Common myeloid progenitor, CD34-positive (primary cell): Measurements from ENCODE around the gene GABRP.
"Not testable (repeated sequence)": the region's sequence is repeated elsewhere in the genome, so short reads cannot be mapped to it uniquely, and the experiment has no call there.

ENCODE experiments used
- CTCF ChIA-PET: fragments of 350-600 bp; sonication (Branson Sonifier 250); formaldehyde crosslinking; loops from one replicate; lab custom pipeline; 2021; ENCODE audit warnings: antibody characterized with exemption; lab: Charles Lee
- POLR2A ChIA-PET: fragments of 350-600 bp; sonication (Branson Sonifier 250); formaldehyde crosslinking; loops from one replicate; lab custom pipeline; 2021; ENCODE audit warnings: antibody characterized with exemption; lab: Charles Lee
- DNase-seq, 3 donors: peaks; one replicate each; pipeline versions ENCODE4 v3.0.0 to v3.0.0-alpha.2; 2013
- H3K27ac ChIP-seq, 2 experiments: 1 replicate in 1 of 2; 2 replicates in 1 of 2; pipeline ENCODE4 v1.7.0; 2013; ENCODE audit warnings: inconsistent platforms in 2 of 2, low read length in 2 of 2, mild to moderate bottlenecking in 2 of 2, low read depth in 1 of 2, moderate library complexity in 1 of 2; ENCODE audit not compliant: severe bottlenecking in 2 of 2, insufficient read depth in 1 of 2, poor library complexity in 1 of 2
- H3K27me3 ChIP-seq, 5 experiments: replicated peaks in 2 of 5; 1 replicate in 3 of 5; 2 replicates in 2 of 5; pipeline versions ENCODE4 v1.6.1 to v1.7.0; 2013; ENCODE audit warnings: low read length in 4 of 5, mild to moderate bottlenecking in 2 of 5, moderate library complexity in 2 of 5, inconsistent platforms in 1 of 5; ENCODE audit not compliant: insufficient read depth in 5 of 5, control insufficient read depth in 4 of 5
- H3K36me3 ChIP-seq, 4 experiments: 1 replicate in 2 of 4; 2 replicates in 2 of 4; pipeline versions ENCODE4 v1.6.1 to v1.7.0; 2013; ENCODE audit warnings: low read length in 3 of 4, control low read depth in 1 of 4, mild to moderate bottlenecking in 1 of 4; ENCODE audit not compliant: control insufficient read depth in 4 of 4, insufficient read depth in 4 of 4
- H3K4me1 ChIP-seq, 4 experiments: 1 replicate in 3 of 4; 2 replicates in 1 of 4; pipeline versions ENCODE4 v1.6.1 to v1.7.1; 2013; ENCODE audit warnings: low read length in 3 of 4, mild to moderate bottlenecking in 3 of 4, control low read depth in 1 of 4, inconsistent platforms in 1 of 4, moderate library complexity in 1 of 4; ENCODE audit not compliant: control insufficient read depth in 4 of 4, insufficient read depth in 4 of 4; ENCODE audit errors: control extremely low read depth in 1 of 4
- H3K4me3 ChIP-seq, 7 experiments: 1 replicate in 4 of 7; 2 replicates in 3 of 7; pipeline versions ENCODE4 v1.5.1 to v1.7.0; 2013; ENCODE audit warnings: mild to moderate bottlenecking in 7 of 7, low read length in 6 of 7, moderate library complexity in 6 of 7, inconsistent platforms in 2 of 7, low read depth in 2 of 7, control low read depth in 1 of 7; ENCODE audit not compliant: insufficient read depth in 4 of 7, control insufficient read depth in 1 of 7; ENCODE audit errors: extremely low read depth in 1 of 7
- H3K9me3 ChIP-seq, 5 experiments: 1 replicate in 4 of 5; 2 replicates in 1 of 5; pipeline versions ENCODE4 v1.6.1 to v1.7.1; 2013; ENCODE audit warnings: low read length in 4 of 5, mild to moderate bottlenecking in 2 of 5, inconsistent platforms in 1 of 5, low read depth in 1 of 5, moderate library complexity in 1 of 5; ENCODE audit not compliant: control insufficient read depth in 4 of 5, insufficient read depth in 2 of 5; ENCODE audit errors: control extremely low read depth in 1 of 5
- WGBS: methylation state at CpG from one replicate; pipeline ENCODE4 v1.1.5; 2013; ENCODE audit not compliant: insufficient coverage; 5-methylcytosine and 5-hydroxymethylcytosine counted together

Gene GABRP

GRCh38 chr5:170818232-170818631 is 34.7 kb downstream of the GABRP start:
- no peak overlapping the region for H3K27ac ChIP-seq
- no peak for DNase-seq
- no peak overlapping the region for H3K4me3 ChIP-seq
- ChIA-PET POLR2A (no interaction called here), CTCF (interaction anchor here (1.3 kb wide), 1 partner anchor 23 kb away, joined by 3 read pairs; no protein-coding TSS in a partner anchor)
- no CpG with 5 or more reads among the region's 1 CpG for WGBS
- peaks cover 0 to 3% (median 0%) of the 10 kb centered on the region in 5 experiments for H3K27me3 ChIP-seq
- no peaks in the 10 kb centered on the region for H3K36me3 ChIP-seq
- H3K9me3 ChIP-seq = peaks cover 0 to 2% (median 0%) of the 10 kb centered on the region in 5 experiments
- no peaks in the 10 kb centered on the region for H3K4me1 ChIP-seq

DNA sequence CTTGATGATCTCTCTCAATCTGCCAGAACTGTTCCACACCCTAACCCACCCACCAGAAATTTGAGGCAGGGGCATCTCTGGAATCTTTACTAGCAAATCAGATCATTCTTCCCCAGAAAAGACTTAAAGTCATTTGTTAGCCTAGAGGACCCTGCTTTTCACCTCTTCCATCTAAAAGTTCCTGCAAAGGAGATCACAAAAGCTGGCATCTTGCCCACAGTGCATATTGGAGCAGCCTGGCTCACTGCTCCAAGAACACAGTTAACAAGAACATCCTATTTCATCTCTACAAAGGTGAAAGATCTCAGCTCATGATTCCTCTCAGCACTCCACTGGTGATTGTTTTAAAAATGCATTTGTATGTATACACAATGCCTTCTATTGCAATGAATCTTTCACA is 36.3 kb downstream of the GABRP start:
- H3K27ac ChIP-seq = no peak overlapping the region
- no peaks in the 10 kb centered on the region for H3K4me1 ChIP-seq
- peaks cover 0 to 2% (median 0%) of the 10 kb centered on the region in 5 experiments for H3K9me3 ChIP-seq
- no peak for DNase-seq
- H3K36me3 ChIP-seq = no peaks in the 10 kb centered on the region
- CTCF ChIA-PET = interaction anchor here (0.6 kb wide), 1 partner anchor 274 kb away, joined by 3 read pairs; no protein-coding TSS in a partner anchor
- no peak overlapping the region for H3K4me3 ChIP-seq
- H3K27me3 ChIP-seq = peaks cover 0 to 5% (median 0%) of the 10 kb centered on the region in 5 experiments
- POLR2A ChIA-PET = no interaction called here

DNA sequence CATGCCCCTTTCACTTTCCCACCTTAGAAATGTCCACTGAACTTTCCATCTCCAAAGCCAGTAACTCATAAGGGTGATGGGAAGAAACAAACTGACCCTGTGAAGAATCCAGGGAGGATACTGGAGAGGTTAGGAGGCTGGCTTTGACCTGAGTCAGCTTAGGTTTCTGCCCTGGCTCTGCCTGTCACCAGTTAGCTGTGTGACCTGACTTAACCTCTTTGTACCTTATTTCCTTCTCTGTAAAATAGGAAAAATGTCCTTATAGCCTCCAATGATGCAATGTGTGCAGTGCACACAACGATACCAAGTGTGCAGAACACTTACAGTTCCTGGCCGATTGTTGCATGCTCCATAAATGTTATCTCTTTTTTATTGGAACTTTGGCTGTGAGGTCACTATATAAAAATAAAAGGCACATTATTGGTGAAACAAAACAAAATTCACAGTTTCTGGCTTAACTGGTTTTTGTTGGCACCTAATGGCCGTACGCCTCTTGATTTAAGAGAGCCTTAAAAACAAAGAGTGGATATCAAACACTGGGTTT is 37.8 kb downstream of the GABRP start:
- Histone ChIP-seq H3K36me3 (no peaks in the 10 kb centered on the region), H3K4me3 (no peak overlapping the region), H3K9me3 (peaks cover 0 to 8% (median 0%) of the 10 kb centered on the region in 5 experiments), H3K27ac (no peak overlapping the region), H3K4me1 (no peaks in the 10 kb centered on the region), H3K27me3 (peaks cover 0 to 5% (median 0%) of the 10 kb centered on the region in 5 experiments)
- CTCF ChIA-PET = no interaction called here
- POLR2A ChIA-PET = no interaction called here
- DNase-seq = no peak
- WGBS = 86% methylated on average over 3 of the region's 4 CpGs

DNA sequence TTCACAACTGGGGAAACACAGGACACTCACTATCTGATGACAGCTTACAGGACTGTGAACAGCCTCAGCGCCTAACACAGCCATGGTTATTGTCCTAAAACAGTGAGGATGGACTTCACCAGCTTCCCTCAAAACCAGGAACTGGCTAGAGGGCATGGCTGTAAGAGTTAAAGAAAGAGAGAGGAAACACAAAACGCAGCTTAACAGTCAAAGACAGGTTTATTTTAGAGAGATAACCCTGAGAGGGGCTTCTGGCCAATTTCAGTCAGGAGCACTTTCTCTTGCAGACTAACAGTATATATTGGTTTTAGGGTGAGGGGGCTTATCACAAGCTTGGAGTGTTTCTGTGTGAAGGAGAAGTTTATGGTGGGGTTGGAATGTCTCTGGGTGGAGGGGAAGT is 42.6 kb downstream of the GABRP start:
- POLR2A ChIA-PET = no interaction called here
- Histone ChIP-seq H3K9me3 (peaks cover 0 to 10% (median 0%) of the 10 kb centered on the region in 5 experiments), H3K27ac (no peak overlapping the region), H3K4me3 (no peak overlapping the region), H3K4me1 (no peaks in the 10 kb centered on the region), H3K36me3 (no peaks in the 10 kb centered on the region), H3K27me3 (peaks cover 0 to 5% (median 0%) of the 10 kb centered on the region in 5 experiments)
- no peak for DNase-seq
- WGBS = 92% methylated on average over 2 of the region's 2 CpGs
- CTCF ChIA-PET = no interaction called here

DNA sequence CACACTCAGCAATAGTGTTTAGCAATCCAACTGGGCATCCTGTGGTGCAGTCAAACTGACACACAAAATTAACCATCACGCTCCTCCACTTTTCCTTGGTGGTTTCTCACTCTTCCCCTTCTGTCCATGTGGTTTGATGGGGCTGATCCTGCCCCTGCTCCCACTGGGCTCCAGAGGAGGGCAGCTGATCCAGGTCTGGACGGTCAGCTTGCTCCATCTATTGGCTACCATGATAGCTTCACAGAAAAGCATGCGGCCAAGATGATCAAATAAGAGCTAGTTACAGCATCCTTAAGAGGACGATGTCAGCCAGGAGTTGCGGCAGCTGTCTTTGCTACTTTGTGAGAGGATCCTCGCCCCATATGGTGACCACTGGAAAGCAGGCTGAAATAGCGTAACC is 48.7 kb downstream of the GABRP start:
- no peaks in the 10 kb centered on the region for H3K36me3 ChIP-seq
- 86% methylated on average over 7 of the region's 7 CpGs for WGBS
- ChIA-PET CTCF (no interaction called here), POLR2A (no interaction called here)
- H3K4me3 ChIP-seq = no peak overlapping the region
- peaks cover 0 to 5% (median 0%) of the 10 kb centered on the region in 5 experiments for H3K27me3 ChIP-seq
- no peaks in the 10 kb centered on the region for H3K4me1 ChIP-seq
- no peaks in the 10 kb centered on the region for H3K9me3 ChIP-seq
- DNase-seq = no peak
- H3K27ac ChIP-seq = no peak overlapping the region

- H3K36me3 ChIP-seq, CTCF ChIA-PET, H3K27ac ChIP-seq, H3K27me3 ChIP-seq, DNase-seq, H3K9me3 ChIP-seq, H3K4me3 ChIP-seq, POLR2A ChIA-PET, H3K4me1 ChIP-seq: not testable (repeated sequence)
- 100% methylated on average over 2 of the region's 2 CpGs for WGBS
These were observed 50.5 kb downstream of the GABRP start for GRCh38 chr5:170833981-170834380.

- POLR2A ChIA-PET = no interaction called here
- 100% methylated on average over 3 of the region's 4 CpGs for WGBS
- H3K4me3 ChIP-seq = no peak overlapping the region
- CTCF ChIA-PET = no interaction called here
- no peaks in the 10 kb centered on the region for H3K4me1 ChIP-seq
- no peaks in the 10 kb centered on the region for H3K36me3 ChIP-seq
- H3K27ac ChIP-seq = no peak overlapping the region
- peaks cover 0 to 6% (median 0%) of the 10 kb centered on the region in 5 experiments for H3K27me3 ChIP-seq
- H3K9me3 ChIP-seq = no peaks in the 10 kb centered on the region
- DNase-seq = no peak
These were observed 52.7 kb downstream of the GABRP start for GRCh38 chr5:170836226-170836625.
